GM21515 (cell line): ENCODE results near the gene TCOF1.

ENCODE experiments used
- ATAC-seq: cut with Tn5 transposase; IDR thresholded peaks from one replicate; pipeline ENCODE4 v1.9.1; 2021; ENCODE audit not compliant: unreplicated experiment

The TCOF1 gene

GRCh38 chr5:150357326-150358260 lies at the start of gene TCOF1:
TCOF1 (plus strand) TSS chr5:150357697; CDS start chr5:150357747, 50 bp downstream.
- peak; percentile 91 for ATAC-seq

GRCh38 chr5:150309101-150309885 lies 48.2 kb upstream of the TCOF1 start:
- no peak for ATAC-seq

- ATAC-seq: no peak
Observed at GRCh38 chr5:150309886-150310239, 47.6 kb upstream of the TCOF1 start.

GRCh38 chr5:150310246-150310645 lies 47.3 kb upstream of the TCOF1 start:
- ATAC-seq: no peak

GRCh38 chr5:150311015-150311692 lies 46.3 kb upstream of the TCOF1 start:
- no peak for ATAC-seq

- ATAC-seq: no peak
Observed at GRCh38 chr5:150312518-150312917, 45.0 kb upstream of the TCOF1 start.

- ATAC-seq: no peak
Observed at GRCh38 chr5:150313501-150313900, 44.0 kb upstream of the TCOF1 start.

- ATAC-seq: no peak
Observed at GRCh38 chr5:150313921-150314716, 43.4 kb upstream of the TCOF1 start.

GRCh38 chr5:150315245-150315644 lies 42.3 kb upstream of the TCOF1 start:
- ATAC-seq: no peak

GRCh38 chr5:150316320-150316719 lies 41.2 kb upstream of the TCOF1 start:
- no peak for ATAC-seq

- ATAC-seq: no peak
Observed at GRCh38 chr5:150317048-150318003, 40.2 kb upstream of the TCOF1 start.

GRCh38 chr5:150318613-150319483 lies 38.6 kb upstream of the TCOF1 start:
- no peak for ATAC-seq

GRCh38 chr5:150319484-150319790 lies 38.1 kb upstream of the TCOF1 start:
- ATAC-seq: no peak

GRCh38 chr5:150320044-150320613 lies 37.4 kb upstream of the TCOF1 start:
- ATAC-seq: no peak

GRCh38 chr5:150321211-150321610 lies 36.3 kb upstream of the TCOF1 start:
- no peak for ATAC-seq

GRCh38 chr5:150321784-150322183 lies 35.7 kb upstream of the TCOF1 start:
- no peak for ATAC-seq

- ATAC-seq: no peak
Observed at GRCh38 chr5:150322202-150322601, 35.3 kb upstream of the TCOF1 start.

- no peak for ATAC-seq
Observed at GRCh38 chr5:150323092-150323491, 34.4 kb upstream of the TCOF1 start.
